Measurements from ENCODE around the gene VGLL2.
"Not testable (repeated sequence)": the region's sequence is repeated elsewhere in the genome, so short reads cannot be mapped to it uniquely, and the experiment has no call there.

VGLL2 gene, protein sequence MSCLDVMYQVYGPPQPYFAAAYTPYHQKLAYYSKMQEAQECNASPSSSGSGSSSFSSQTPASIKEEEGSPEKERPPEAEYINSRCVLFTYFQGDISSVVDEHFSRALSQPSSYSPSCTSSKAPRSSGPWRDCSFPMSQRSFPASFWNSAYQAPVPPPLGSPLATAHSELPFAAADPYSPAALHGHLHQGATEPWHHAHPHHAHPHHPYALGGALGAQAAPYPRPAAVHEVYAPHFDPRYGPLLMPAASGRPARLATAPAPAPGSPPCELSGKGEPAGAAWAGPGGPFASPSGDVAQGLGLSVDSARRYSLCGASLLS

DNA sequence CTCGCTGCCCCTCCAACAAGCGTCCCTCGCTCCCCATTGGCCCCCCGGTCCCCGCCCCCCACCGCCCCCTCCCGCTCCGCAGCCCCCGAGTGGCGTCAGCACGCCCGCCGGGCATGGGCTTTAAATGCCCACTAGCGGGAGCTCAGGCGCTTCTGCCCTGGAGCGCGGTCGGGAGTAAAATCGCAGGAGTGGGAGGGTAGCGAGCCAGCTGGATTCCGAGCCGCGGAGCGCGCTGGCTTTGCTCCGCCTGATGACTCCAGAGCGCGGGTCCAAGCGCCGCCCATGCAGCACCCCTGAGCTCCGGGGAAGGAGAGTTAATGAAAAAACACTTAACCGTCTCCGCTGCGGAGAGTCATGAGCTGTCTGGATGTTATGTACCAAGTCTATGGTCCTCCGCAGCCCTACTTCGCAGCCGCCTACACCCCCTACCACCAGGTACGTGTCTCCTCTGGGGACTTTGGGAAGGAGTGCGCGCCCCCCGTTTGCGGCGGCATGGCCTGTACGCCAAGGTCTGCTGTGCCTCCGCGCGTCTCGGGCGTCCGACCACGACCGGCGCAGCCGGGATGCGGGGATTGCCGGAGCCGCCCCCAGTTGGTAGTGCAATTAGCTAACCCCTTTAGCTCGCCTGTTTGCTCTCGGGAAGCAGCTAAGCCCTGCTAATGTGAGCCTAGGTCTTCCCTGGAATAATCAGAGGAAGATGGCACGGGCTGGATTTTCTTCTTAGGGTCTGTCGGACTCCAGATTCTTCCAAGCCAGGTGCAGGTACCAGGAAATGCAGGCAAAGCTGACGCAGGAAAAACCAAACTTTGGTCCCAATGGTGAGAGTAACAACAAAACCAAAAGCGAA is at the start of gene VGLL2:
VGLL2 (plus strand) TSS at position 149 of the 847 bp plus-strand sequence; CDS start at position 355, 206 bp downstream.
- Mint-ChIP-seq H3K27ac (no peak within 1 kb of the TSS), H3K4me3 (peak within 1 kb of the TSS; percentile 66), H3K4me1 (ENCODE audit: low read depth) (peaks cover 9% of the 10 kb centered on the region), H3K36me3 (ENCODE audit: low read depth) (no peaks in the 10 kb centered on the region), H3K9me3 (peaks cover 3% of the 10 kb centered on the region), H3K27me3 (peaks cover 82% of the 10 kb centered on the region)

DNA sequence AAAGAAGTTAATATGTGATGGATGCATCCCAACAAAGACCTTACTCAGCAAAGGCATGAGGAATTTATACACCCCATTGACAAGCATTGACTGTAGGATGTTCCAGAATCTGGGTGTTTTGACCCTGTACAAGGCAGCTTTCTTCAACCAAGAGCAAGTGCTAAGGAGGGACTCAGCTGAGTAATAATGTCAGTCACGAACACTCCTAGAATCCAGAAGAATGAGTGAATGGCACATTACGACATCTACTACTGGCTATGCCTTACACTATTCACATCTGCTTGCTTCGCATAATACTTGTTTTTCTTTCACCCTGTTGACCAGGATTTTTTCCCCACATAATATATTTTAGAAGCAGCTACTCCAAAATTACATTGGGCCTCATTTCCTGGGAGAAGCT is 42.5 kb upstream of the VGLL2 start:
- H3K36me3 Mint-ChIP-seq (ENCODE audit: low read depth): no peaks in the 10 kb centered on the region
- no peaks in the 10 kb centered on the region for H3K4me1 Mint-ChIP-seq (ENCODE audit: low read depth)
- H3K9me3 Mint-ChIP-seq: peaks cover 8% of the 10 kb centered on the region
- H3K4me3 Mint-ChIP-seq: no peak overlapping the region
- H3K27me3 Mint-ChIP-seq: no peaks in the 10 kb centered on the region
- H3K27ac Mint-ChIP-seq: no peak overlapping the region

DNA sequence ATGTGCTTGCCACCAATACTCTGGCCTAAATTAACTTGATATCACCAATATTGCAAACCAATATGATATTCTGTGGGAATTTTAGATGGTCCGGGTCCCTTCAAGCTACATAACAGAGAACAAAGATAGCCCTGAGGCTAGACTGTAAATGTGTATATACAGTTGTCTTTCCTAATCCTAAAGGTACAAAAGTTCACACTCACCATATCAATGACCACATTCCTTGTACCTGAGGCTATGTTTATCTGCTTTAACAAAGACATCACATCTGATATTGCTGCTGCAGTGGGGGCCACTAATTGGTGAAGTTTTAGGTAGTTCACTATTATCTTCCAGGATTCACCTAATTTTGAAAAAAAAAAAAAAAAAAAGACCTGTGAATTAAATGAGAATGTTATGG is 38.6 kb upstream of the VGLL2 start:
- Mint-ChIP-seq H3K4me1 (ENCODE audit: low read depth) (no peaks in the 10 kb centered on the region), H3K36me3 (ENCODE audit: low read depth) (no peaks in the 10 kb centered on the region), H3K9me3 (peaks cover 13% of the 10 kb centered on the region), H3K4me3 (no peak overlapping the region), H3K27me3 (no peaks in the 10 kb centered on the region), H3K27ac (no peak overlapping the region)

DNA sequence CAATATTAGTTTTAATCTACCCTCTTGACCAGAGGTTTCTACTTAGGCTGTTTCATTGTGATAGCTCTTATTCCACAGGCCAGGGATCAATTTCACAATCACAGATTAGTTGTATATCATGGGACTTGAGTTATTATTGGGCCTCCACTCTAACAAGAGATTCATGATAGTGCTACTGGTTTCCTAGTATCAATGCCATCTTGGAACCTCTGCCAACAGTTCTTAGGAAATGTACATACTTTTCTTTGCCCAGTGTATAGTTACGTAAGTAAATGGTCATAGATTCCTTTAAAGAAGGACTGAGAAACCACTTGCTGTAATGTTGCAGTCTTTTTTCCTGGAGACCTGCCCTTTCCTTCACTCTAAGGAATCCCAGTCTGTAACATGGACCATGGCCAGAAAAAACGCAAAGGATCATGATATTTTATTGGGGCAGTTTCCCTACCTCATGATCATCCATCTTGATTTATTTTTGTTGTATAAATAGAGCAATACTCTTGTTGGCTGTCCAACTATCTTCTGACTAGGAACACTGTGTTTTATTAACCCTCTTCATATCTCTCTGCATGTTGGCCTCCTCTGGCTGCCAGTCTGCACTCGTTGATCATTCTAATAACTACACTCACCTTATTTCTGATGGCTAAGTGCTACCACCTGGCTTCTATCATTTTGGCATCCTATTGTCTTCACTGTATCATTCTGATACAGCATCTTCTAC is 38.0 kb upstream of the VGLL2 start:
- Mint-ChIP-seq H3K36me3 (ENCODE audit: low read depth) (no peaks in the 10 kb centered on the region), H3K27me3 (no peaks in the 10 kb centered on the region), H3K4me3 (no peak overlapping the region), H3K27ac (no peak overlapping the region), H3K9me3 (peaks cover 13% of the 10 kb centered on the region), H3K4me1 (ENCODE audit: low read depth) (no peaks in the 10 kb centered on the region)

DNA sequence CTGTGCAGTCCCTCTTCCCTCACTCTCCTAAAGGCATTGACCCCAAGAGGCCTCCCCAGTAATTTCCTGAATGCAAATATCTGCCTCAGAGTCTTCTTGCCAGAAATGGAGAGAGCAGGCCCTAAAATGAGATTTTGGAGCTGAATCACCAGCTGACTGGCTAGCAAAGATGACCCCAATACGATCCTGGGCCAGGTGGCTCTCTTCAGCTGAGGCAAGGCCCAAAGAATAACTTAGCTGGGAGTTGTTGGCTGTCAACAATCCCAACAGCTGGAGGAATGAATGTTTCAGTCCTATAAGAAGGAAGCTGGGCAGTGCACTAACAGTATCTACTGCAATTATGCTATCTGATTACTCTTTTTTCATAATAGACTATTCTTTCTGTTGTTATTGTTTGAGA is 37.2 kb upstream of the VGLL2 start:
- peaks cover 13% of the 10 kb centered on the region for H3K9me3 Mint-ChIP-seq
- no peak overlapping the region for H3K27ac Mint-ChIP-seq
- no peaks in the 10 kb centered on the region for H3K4me1 Mint-ChIP-seq (ENCODE audit: low read depth)
- H3K4me3 Mint-ChIP-seq: no peak overlapping the region
- peaks cover 2% of the 10 kb centered on the region for H3K27me3 Mint-ChIP-seq
- no peaks in the 10 kb centered on the region for H3K36me3 Mint-ChIP-seq (ENCODE audit: low read depth)

DNA sequence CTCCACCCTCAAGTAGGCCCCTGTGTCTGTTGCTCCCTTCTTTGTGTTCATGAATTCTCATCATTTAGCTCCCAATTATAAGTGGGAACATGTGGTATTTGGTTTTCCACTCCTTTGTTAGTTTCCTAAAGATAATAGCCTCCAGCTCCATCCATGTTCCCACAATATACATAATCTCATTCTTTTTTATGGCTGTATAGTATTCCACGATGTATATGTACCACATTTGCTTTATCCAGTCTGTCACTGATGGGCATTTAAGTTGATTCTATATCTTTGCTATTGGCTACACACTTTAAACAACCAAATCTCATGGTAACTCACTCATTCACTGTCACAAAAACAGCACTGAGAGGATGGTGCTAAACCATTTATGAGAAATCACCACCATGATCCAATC is 35.5 kb upstream of the VGLL2 start:
- Mint-ChIP-seq H3K4me1 (ENCODE audit: low read depth) (no peaks in the 10 kb centered on the region), H3K4me3 (no peak overlapping the region), H3K36me3 (ENCODE audit: low read depth) (no peaks in the 10 kb centered on the region), H3K9me3 (peaks cover 13% of the 10 kb centered on the region), H3K27ac (no peak overlapping the region), H3K27me3 (peaks cover 4% of the 10 kb centered on the region)

DNA sequence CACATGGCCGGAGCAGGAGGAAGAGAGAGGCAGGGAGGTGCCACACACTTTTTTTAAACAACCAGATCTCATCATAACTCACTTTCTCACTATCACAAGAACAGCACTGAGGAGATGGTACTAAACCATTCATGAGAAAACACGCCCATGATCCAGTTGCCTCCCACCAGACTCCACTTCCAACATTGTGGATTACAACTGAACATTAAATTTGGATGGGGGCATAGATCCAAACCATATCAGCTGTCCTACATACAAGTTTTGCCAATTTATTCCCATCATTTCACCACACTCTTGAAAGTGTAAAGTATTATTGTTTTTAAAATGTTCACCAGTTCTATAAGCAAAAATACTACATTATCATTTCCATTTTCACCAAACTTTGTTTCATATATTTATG is 33.9 kb upstream of the VGLL2 start:
- peaks cover 4% of the 10 kb centered on the region for H3K27me3 Mint-ChIP-seq
- H3K36me3 Mint-ChIP-seq (ENCODE audit: low read depth): no peaks in the 10 kb centered on the region
- H3K9me3 Mint-ChIP-seq: peaks cover 13% of the 10 kb centered on the region
- H3K4me1 Mint-ChIP-seq (ENCODE audit: low read depth): no peaks in the 10 kb centered on the region
- no peak overlapping the region for H3K4me3 Mint-ChIP-seq
- no peak overlapping the region for H3K27ac Mint-ChIP-seq

DNA sequence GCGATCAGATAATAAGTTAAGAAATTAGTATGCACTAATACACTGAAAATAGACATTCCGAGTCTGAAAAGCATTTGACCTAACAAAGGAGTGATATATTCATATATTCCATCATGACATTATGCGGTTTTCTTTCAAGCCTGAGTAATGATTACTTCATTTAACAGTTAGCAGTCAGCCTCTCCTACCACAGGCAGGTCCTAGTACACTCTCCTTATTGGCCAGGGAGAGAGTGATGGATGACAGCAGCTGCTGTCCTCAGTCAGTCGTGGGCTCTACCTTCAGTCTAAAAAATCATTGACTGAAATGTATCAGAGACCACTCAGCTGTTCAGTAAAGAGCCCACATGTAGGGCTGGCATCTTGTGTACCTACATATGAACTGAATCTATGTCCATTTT is 33.2 kb upstream of the VGLL2 start:
- H3K36me3 Mint-ChIP-seq (ENCODE audit: low read depth): no peaks in the 10 kb centered on the region
- H3K9me3 Mint-ChIP-seq: peaks cover 11% of the 10 kb centered on the region
- no peak overlapping the region for H3K27ac Mint-ChIP-seq
- peaks cover 4% of the 10 kb centered on the region for H3K27me3 Mint-ChIP-seq
- no peaks in the 10 kb centered on the region for H3K4me1 Mint-ChIP-seq (ENCODE audit: low read depth)
- H3K4me3 Mint-ChIP-seq: no peak overlapping the region

DNA sequence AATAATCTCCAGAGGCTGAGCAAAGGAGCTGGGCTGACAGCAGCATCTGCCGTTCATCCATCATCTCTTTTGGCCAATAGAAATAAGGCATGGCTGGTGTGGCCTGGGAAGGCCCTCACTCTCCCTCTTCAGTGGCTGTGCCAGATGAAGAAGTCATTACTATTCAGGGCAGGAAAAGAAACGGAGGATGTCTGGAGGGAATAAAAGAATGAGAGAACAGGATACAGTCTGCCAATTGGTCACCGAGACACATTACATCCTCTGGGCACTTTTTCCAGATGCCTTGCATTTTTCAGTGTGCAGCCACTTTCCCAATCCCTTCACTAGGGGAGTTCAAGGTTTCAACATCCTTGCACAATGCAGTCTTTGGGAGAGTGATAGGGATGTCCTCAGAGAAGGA is 32.2 kb upstream of the VGLL2 start:
- Mint-ChIP-seq H3K36me3 (ENCODE audit: low read depth) (no peaks in the 10 kb centered on the region), H3K27ac (no peak overlapping the region), H3K4me1 (ENCODE audit: low read depth) (no peaks in the 10 kb centered on the region), H3K4me3 (no peak overlapping the region), H3K9me3 (peaks cover 4% of the 10 kb centered on the region), H3K27me3 (peaks cover 4% of the 10 kb centered on the region)

DNA sequence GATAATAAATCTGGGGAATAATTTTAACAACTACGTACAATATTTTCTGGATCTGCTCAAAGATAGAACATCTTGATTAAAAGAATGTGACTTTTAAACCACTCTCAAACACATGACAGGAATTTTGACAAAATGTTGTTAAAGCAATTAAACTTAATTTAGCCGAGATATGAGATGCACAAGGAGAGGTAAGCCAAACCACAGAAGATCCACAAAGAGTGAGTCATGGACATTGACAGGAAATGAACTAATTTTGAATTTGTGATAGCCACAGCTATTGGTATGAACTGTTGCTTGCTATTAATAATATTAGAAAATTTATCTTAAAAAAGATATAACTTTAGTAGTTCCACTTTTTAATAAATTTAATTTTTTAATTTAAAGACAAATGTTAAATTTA is 27.8 kb upstream of the VGLL2 start:
- Mint-ChIP-seq H3K4me1 (ENCODE audit: low read depth) (no peaks in the 10 kb centered on the region), H3K9me3 (no peaks in the 10 kb centered on the region), H3K27ac (no peak overlapping the region), H3K36me3 (ENCODE audit: low read depth) (no peaks in the 10 kb centered on the region), H3K27me3 (peaks cover 4% of the 10 kb centered on the region), H3K4me3 (no peak overlapping the region)

DNA sequence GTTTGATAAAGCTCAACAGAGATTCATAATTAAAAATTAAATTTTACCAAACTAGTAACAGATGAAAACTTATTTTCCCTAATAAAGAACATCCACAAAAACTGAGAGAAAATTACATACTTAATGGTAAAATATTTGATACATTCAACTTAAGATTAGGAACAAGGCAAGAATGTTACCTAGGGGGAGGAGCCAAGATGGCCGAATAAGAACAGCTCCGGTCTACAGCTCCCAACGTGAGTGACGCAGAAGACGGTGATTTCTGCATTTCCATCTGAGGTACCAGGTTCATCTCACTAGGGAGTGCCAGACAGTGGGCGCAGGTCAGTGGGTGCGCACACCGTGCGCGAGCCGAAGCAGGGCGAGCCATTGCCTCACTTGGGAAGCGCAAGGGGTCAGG is 20.8 kb upstream of the VGLL2 start:
- not testable (repeated sequence) for H3K9me3 Mint-ChIP-seq; H3K4me1 Mint-ChIP-seq (ENCODE audit: low read depth); H3K27ac Mint-ChIP-seq; H3K4me3 Mint-ChIP-seq; H3K27me3 Mint-ChIP-seq; H3K36me3 Mint-ChIP-seq (ENCODE audit: low read depth)

DNA sequence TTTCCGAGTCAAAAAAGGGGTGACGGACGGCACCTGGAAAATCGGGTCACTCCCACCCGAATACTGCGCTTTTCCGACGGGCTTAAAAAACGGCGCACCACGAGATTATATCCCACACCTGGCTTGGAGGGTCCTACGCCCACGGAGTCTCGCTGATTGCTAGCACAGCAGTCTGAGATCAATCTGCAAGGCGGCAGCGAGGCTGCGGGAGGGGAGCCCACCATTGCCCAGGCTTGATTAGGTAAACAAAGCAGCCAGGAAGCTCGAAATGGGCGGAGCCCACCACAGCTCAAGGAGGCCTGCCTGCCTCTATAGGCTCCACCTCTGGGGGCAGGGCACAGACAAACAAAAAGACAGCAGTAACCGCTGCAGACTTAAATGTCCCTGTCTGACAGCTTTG is 20.4 kb upstream of the VGLL2 start:
- not testable (repeated sequence) for H3K4me3 Mint-ChIP-seq; H3K4me1 Mint-ChIP-seq (ENCODE audit: low read depth); H3K9me3 Mint-ChIP-seq; H3K36me3 Mint-ChIP-seq (ENCODE audit: low read depth); H3K27me3 Mint-ChIP-seq; H3K27ac Mint-ChIP-seq

DNA sequence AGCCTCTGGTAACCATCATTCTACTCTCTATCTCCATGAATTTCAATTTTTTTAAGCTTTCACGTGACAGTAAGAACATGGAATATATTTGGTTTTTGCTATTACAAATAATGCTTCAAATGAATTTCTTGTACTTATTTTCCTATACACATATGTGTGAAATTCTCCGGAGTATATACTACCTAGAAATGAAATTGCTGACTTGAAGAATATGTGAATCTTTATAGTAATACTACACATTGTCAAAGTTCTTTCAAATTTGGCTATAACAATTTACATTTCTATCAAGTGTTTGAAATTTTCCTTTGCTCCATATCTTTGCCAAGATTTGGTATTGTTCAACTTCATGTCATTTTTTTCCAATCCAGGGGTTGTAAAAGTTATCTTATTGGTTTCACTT is 11.6 kb upstream of the VGLL2 start:
- no peaks in the 10 kb centered on the region for H3K9me3 Mint-ChIP-seq
- H3K36me3 Mint-ChIP-seq (ENCODE audit: low read depth): no peaks in the 10 kb centered on the region
- no peaks in the 10 kb centered on the region for H3K4me1 Mint-ChIP-seq (ENCODE audit: low read depth)
- peaks cover 8% of the 10 kb centered on the region for H3K27me3 Mint-ChIP-seq
- H3K27ac Mint-ChIP-seq: no peak overlapping the region
- H3K4me3 Mint-ChIP-seq: no peak overlapping the region

DNA sequence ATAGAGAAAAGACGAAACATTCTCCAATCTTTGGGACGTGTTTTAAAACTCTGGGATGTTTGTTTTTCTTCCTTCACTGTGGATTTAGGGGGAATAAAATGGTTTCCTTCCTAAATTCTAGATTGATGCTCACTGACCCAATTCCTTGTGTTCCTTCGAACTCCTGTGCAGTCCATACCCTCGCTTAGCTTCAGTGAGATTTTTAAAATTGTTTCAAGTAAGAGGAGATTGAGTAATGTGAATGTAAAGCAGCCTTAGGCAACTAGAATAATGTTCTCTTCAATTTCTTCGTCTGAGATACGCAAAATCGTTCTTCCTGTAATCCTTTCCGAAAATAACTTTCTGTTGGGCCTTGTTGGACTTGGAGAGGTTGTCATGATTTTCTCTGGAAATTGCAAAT is 2.6 kb upstream of the VGLL2 start:
- H3K4me3 Mint-ChIP-seq: no peak overlapping the region
- peaks cover 78% of the 10 kb centered on the region for H3K27me3 Mint-ChIP-seq
- H3K9me3 Mint-ChIP-seq: peaks cover 3% of the 10 kb centered on the region
- H3K27ac Mint-ChIP-seq: no peak overlapping the region
- H3K36me3 Mint-ChIP-seq (ENCODE audit: low read depth): no peaks in the 10 kb centered on the region
- peaks cover 9% of the 10 kb centered on the region for H3K4me1 Mint-ChIP-seq (ENCODE audit: low read depth)

DNA sequence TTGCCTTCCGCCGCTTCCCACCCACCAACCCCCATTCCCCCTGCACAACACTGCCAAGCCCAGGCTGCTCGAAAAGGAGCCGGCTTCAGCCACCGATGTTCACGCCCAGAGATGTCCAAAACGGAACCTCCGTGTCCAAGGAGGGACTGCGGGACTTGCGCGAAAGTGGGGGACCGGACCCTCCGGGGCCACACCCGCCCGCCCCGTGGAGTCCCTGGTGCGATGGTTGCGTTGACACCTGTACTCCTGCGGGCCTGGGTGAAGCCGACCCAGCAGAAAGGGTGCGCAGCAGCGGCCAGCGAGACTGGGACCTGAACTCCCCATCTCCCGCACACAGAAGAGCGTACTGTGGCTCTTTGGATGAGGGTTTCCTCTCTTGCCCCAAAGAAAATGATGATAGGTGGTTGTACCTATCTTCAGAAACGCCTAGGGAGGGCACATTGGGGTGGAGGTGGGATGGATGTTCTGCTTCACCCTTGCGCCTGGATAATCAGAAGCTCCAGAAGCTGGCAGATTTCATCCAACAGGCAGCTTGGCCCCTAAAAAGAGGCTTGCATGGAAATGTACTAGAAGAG is 1.9 kb upstream of the VGLL2 start:
- H3K4me3 Mint-ChIP-seq: no peak overlapping the region
- H3K4me1 Mint-ChIP-seq (ENCODE audit: low read depth): peaks cover 9% of the 10 kb centered on the region
- H3K27ac Mint-ChIP-seq: no peak overlapping the region
- H3K27me3 Mint-ChIP-seq: peaks cover 81% of the 10 kb centered on the region
- H3K36me3 Mint-ChIP-seq (ENCODE audit: low read depth): no peaks in the 10 kb centered on the region
- H3K9me3 Mint-ChIP-seq: peaks cover 3% of the 10 kb centered on the region
